Measurements from ENCODE around the gene DHRS3. TPM values are rescaled to one million over a fixed set of nuclear protein-coding genes. Genes with fewer than 3 reads are reported as not detected.

The DHRS3 gene
- total and polyA plus RNA-seq, 2 of the 13 experiments (the other 11 are each of a cell fraction or from before 2014, with no cell fraction given): 48.5 to 90.5 TPM

GRCh38 chr1:12525311-12526181 is 92.5 kb downstream of the DHRS3 start (continued):
- no peak for TF ChIP-seq ZNF598 (CRISPR knock-in tag; IDR thresholded peaks at IDR 0.05; ENCODE audit: borderline replicate concordance)
- no peak for TF ChIP-seq GLI4 (CRISPR knock-in tag; IDR thresholded peaks at IDR 0.05; ENCODE audit: borderline replicate concordance)
- no peak for TF ChIP-seq JDP2 (CRISPR knock-in tag; IDR thresholded peaks at IDR 0.05; ENCODE audit: borderline replicate concordance)
- no peak for TF ChIP-seq ZNF3 (CRISPR knock-in tag; IDR thresholded peaks at IDR 0.05)
- TF ChIP-seq GABPA (IDR thresholded peaks at IDR 0.05; ENCODE audit: low read depth, low read length): no peak
- no peak; the same call in 1 of the 2 replicates for TF ChIP-seq GABPA (CRISPR knock-in tag; IDR thresholded peaks at IDR 0.05; ENCODE audit: low read depth)
- TF ChIP-seq IKZF5 (CRISPR knock-in tag; IDR thresholded peaks at IDR 0.05): peak; percentile 89
- TF ChIP-seq ZNF350 (CRISPR knock-in tag; IDR thresholded peaks at IDR 0.05; ENCODE audit: borderline replicate concordance, low read depth): peak; percentile 70; the same call in 1 of the 2 replicates
- peak; percentile 37; the same call in 1 of the 2 replicates for TF ChIP-seq GTF2F1 (IDR thresholded peaks at IDR 0.05; ENCODE audit: low read length)
- TF ChIP-seq STAT6 (CRISPR knock-in tag; IDR thresholded peaks at IDR 0.05; ENCODE audit: borderline replicate concordance): peak; percentile 32; the same call in 1 of the 2 replicates
- no peak for TF ChIP-seq CSRNP1 (CRISPR knock-in tag; IDR thresholded peaks at IDR 0.05)
- TF ChIP-seq MAFF (IDR thresholded peaks at IDR 0.05; ENCODE audit: low read depth, low read length): no peak
- TF ChIP-seq ZNF468 (CRISPR knock-in tag; IDR thresholded peaks at IDR 0.05): no peak
- no peak for TF ChIP-seq ZNF567 (CRISPR knock-in tag; IDR thresholded peaks at IDR 0.05; ENCODE audit: borderline replicate concordance)
- peak; percentile 82 for TF ChIP-seq AHDC1 (CRISPR knock-in tag; IDR thresholded peaks at IDR 0.05; ENCODE audit: borderline replicate concordance)
- no peak for TF ChIP-seq SMAD9 (CRISPR knock-in tag; IDR thresholded peaks at IDR 0.05)
- TF ChIP-seq CBFB (CRISPR knock-in tag; IDR thresholded peaks at IDR 0.05): no peak
- TF ChIP-seq HDAC1 (CRISPR knock-in tag; IDR thresholded peaks at IDR 0.05): peak; percentile 90
